Activated CD8-positive, alpha-beta memory T cell treated with anti-CD3 and anti-CD28 coated beads for 48 hours (primary cell): Measurements from ENCODE around the gene CACNA2D1.

Experiments used
- DNase-seq, 3 experiments: peaks; one replicate each; pipeline ENCODE4 v3.0.0-alpha.2; 2020; ENCODE audit warnings: low read depth in 2 of 3, low spot score in 2 of 3

The CACNA2D1 gene

GRCh38 chr7:82010416-82010815 is 433.2 kb downstream of the CACNA2D1 start:
- no peak for DNase-seq

- no peak for DNase-seq
These were observed 436.3 kb downstream of the CACNA2D1 start for GRCh38 chr7:82007315-82007714.

- DNase-seq, result no peak
These were observed 438.5 kb downstream of the CACNA2D1 start for GRCh38 chr7:82005056-82005455.

- DNase-seq, result no peak
These were observed 450.4 kb downstream of the CACNA2D1 start for GRCh38 chr7:81993186-81993585.

- no peak for DNase-seq
These were observed 453.2 kb downstream of the CACNA2D1 start for GRCh38 chr7:81990395-81990794.

GRCh38 chr7:81986723-81987470 is 456.7 kb downstream of the CACNA2D1 start:
- DNase-seq, result no peak

GRCh38 chr7:81983406-81983805 is 460.2 kb downstream of the CACNA2D1 start:
- no peak for DNase-seq

GRCh38 chr7:81973117-81973516 is 470.5 kb downstream of the CACNA2D1 start:
- DNase-seq, result no peak

- no peak for DNase-seq
These were observed 483.6 kb downstream of the CACNA2D1 start for GRCh38 chr7:81960026-81960425.

- DNase-seq, result no peak
These were observed 486.1 kb downstream of the CACNA2D1 start for GRCh38 chr7:81957517-81957916.

- no peak for DNase-seq
These were observed 487.1 kb downstream of the CACNA2D1 start for GRCh38 chr7:81956520-81956919.

- DNase-seq, result no peak
These were observed 494.3 kb downstream of the CACNA2D1 start for GRCh38 chr7:81949306-81949705.

- DNase-seq, result no peak
These were observed 499.5 kb downstream of the CACNA2D1 start for GRCh38 chr7:81944058-81944457.

- DNase-seq, result no peak
These were observed 506.5 kb downstream of the CACNA2D1 start for GRCh38 chr7:81937091-81937490.

GRCh38 chr7:81934596-81935301 is 508.8 kb downstream of the CACNA2D1 start:
- no peak for DNase-seq

GRCh38 chr7:81932936-81933335 is 510.6 kb downstream of the CACNA2D1 start:
- no peak for DNase-seq

GRCh38 chr7:81929386-81929785 is 514.2 kb downstream of the CACNA2D1 start:
- no peak for DNase-seq

- no peak for DNase-seq
These were observed 517.4 kb downstream of the CACNA2D1 start for GRCh38 chr7:81926154-81926553.

GRCh38 chr7:81925530-81925929 is 518.0 kb downstream of the CACNA2D1 start:
- no peak for DNase-seq

- DNase-seq, result no peak
These were observed 519.1 kb downstream of the CACNA2D1 start for GRCh38 chr7:81924494-81924893.

- no peak for DNase-seq
These were observed 524.1 kb downstream of the CACNA2D1 start for GRCh38 chr7:81919494-81919893.

GRCh38 chr7:81908220-81908619 is 535.4 kb downstream of the CACNA2D1 start:
- no peak for DNase-seq

- DNase-seq, result no peak
These were observed 540.5 kb downstream of the CACNA2D1 start for GRCh38 chr7:81903115-81903514.
